Stomach smooth muscle (tissue), 2 donors: ENCODE measurements around the gene PCDHGA8.
"Not testable (repeated sequence)": the region's sequence is repeated elsewhere in the genome, so short reads cannot be mapped to it uniquely, and the experiment has no call there.

Source experiments
- H3K27ac ChIP-seq: one replicate; pipeline ENCODE4 v1.7.0; 2013; ENCODE audit warnings: mild to moderate bottlenecking, low read length, inconsistent platforms
- H3K27me3 ChIP-seq, 2 donors: one replicate each; pipeline ENCODE4 v1.7.0; 2013; ENCODE audit warnings: low read length in 2 of 2; ENCODE audit not compliant: insufficient read depth in 2 of 2, control insufficient read depth in 1 of 2
- H3K36me3 ChIP-seq, 2 donors: one replicate each; pipeline ENCODE4 v1.7.0; 2013; ENCODE audit warnings: low read length in 2 of 2; ENCODE audit not compliant: control insufficient read depth in 2 of 2, insufficient read depth in 2 of 2
- H3K4me1 ChIP-seq: one replicate; pipeline ENCODE4 v1.7.0; 2013; ENCODE audit warnings: low read length; ENCODE audit not compliant: control insufficient read depth, insufficient read depth
- H3K4me3 ChIP-seq, 2 donors: one replicate each; pipeline ENCODE4 v1.7.0; 2013; ENCODE audit warnings: low read length in 2 of 2
- H3K9ac ChIP-seq, 2 donors: one replicate each; pipeline ENCODE4 v1.7.0; 2013; ENCODE audit warnings: low read length in 2 of 2, mild to moderate bottlenecking in 1 of 2
- H3K9me3 ChIP-seq, 2 donors: one replicate each; pipeline ENCODE4 v1.7.0; 2013; ENCODE audit warnings: low read length in 2 of 2; ENCODE audit not compliant: control insufficient read depth in 2 of 2
- donor health status: healthy.
- donor health status: Pancreatic carcinoma.

Gene PCDHGA8

DNA sequence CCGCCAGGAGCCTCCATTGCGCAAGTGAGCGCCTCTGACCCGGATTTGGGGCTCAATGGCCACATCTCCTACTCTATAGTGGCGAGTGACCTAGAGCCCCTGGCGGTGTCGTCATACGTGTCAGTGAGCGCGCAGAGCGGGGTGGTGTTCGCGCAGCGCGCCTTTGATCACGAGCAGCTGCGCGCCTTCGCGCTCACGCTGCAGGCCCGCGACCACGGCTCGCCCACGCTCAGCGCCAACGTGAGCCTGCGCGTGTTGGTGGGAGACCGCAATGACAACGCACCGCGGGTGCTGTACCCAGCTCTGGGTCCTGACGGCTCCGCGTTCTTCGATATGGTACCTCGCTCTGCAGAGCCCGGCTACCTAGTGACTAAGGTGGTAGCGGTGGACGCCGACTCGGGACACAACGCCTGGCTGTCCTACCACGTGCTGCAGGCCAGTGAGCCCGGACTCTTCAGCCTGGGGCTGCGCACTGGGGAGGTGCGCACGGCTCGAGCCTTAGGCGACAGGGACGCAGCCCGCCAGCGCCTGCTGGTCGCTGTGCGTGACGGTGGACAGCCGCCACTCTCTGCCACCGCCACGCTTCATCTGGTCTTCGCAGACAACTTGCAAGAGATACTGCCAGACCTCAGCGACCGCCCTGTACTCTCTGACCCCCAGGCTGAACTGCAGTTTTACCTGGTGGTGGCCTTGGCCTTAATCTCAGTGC lies 17.3 kb downstream of the PCDHGA8 start:
- Histone ChIP-seq H3K9me3 (peaks cover 34 to 78% of the 10 kb centered on the region in 2 donors), H3K27ac (no peak overlapping the region), H3K4me1 (no peaks in the 10 kb centered on the region), H3K9ac (no peak overlapping the region), H3K4me3 (peak overlapping the region; percentile 29 to 35), H3K27me3 (no peaks in the 10 kb centered on the region), H3K36me3 (peaks cover 2 to 6% of the 10 kb centered on the region in 2 donors)

DNA sequence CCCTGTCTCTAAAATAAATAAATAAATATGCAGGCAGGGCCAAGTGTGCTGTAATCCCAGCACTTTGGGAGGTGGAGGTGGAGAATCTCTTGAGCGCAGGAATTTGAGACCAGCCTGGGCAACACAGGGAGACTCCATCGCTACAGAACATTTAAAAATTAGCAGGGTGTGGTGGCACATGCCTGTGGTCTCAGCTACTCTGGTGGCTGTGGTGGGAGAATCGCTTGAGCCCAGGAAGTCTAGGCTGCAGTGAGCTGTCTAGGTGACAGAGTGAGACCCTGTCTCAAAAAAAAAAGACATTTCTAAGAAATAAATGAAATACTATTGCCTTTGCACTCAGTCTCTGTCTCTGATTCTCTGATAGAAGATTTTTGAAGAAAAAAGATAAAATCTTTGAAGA lies 19.1 kb downstream of the PCDHGA8 start:
- H3K4me1 ChIP-seq, result no peaks in the 10 kb centered on the region
- H3K4me3 ChIP-seq, result peak overlapping the region; percentile 40 to 44
- H3K27ac ChIP-seq, result no peak overlapping the region
- peaks cover 2 to 6% of the 10 kb centered on the region in 2 donors for H3K36me3 ChIP-seq
- H3K9me3 ChIP-seq, result peaks cover 28 to 61% of the 10 kb centered on the region in 2 donors
- H3K9ac ChIP-seq, result no peak overlapping the region
- H3K27me3 ChIP-seq, result no peaks in the 10 kb centered on the region

DNA sequence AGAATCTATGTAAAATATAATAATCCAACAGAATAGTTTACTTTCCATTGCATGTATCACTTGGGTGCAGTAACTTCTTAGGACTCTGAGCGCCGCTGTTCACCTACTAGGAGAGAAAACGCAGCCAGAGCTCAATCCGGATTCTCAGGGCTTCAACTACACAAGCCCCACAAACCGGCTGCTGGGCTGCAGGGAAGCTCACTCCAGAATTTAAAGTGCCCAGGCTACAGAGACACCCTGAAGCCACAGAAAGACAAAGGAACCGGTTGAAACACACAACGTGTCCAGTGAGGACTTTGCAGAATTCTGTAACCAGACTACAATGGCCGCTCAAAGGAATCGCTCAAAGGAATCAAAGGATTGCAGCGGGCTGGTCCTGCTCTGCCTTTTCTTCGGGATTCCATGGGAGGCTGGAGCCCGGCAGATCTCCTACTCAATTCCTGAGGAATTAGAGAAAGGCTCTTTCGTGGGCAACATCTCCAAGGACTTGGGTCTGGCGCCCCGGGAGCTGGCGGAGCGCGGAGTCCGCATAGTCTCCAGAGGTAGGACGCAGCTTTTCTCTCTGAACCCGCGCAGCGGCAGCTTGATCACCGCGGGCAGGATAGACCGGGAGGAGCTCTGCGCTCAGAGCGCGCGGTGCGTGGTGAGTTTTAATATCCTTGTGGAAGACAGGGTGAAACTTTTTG lies 20.6 kb downstream of the PCDHGA8 start, which contains the start of gene PCDHGA10:
TSS of gene PCDHGA10 (plus strand) at position 134 of the 686 bp plus-strand sequence. CDS start at position 323, 189 bp downstream.
- Histone ChIP-seq H3K27me3 (no peaks in the 10 kb centered on the region), H3K9me3 (peaks cover 28 to 58% of the 10 kb centered on the region in 2 donors), H3K27ac (no peak within 1 kb of the TSS), H3K9ac (no peak within 1 kb of the TSS), H3K36me3 (peaks cover 2 to 6% of the 10 kb centered on the region in 2 donors), H3K4me3 (peak within 1 kb of the TSS; percentile 44 to 47), H3K4me1 (no peaks in the 10 kb centered on the region)

DNA sequence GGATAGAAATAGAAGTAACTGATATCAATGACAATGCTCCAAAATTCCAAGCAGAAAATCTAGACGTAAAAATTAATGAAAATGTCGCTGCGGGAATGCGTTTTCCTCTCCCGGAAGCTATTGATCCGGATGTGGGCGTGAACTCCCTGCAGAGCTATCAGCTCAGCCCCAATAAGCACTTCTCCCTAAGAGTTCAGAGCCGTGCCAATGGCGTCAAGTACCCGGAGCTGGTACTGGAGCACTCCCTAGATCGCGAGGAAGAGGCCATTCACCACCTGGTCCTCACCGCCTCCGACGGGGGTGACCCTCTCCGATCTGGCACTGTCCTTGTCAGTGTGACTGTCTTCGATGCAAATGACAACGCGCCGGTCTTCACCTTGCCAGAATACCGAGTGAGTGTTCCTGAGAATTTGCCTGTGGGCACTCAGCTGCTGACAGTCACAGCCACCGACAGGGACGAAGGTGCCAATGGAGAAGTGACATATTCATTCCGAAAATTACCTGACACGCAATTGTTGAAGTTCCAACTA lies 21.2 kb downstream of the PCDHGA8 start:
- Histone ChIP-seq H3K27ac (no peak overlapping the region), H3K9me3 (peaks cover 32 to 58% of the 10 kb centered on the region in 2 donors), H3K9ac (no peak overlapping the region), H3K4me3 (peak overlapping the region; percentile 18 to 47), H3K27me3 (no peaks in the 10 kb centered on the region), H3K36me3 (peaks cover 2 to 7% of the 10 kb centered on the region in 2 donors), H3K4me1 (no peaks in the 10 kb centered on the region)

- H3K27me3 ChIP-seq, H3K36me3 ChIP-seq, H3K9ac ChIP-seq, H3K4me1 ChIP-seq, H3K27ac ChIP-seq: not testable (repeated sequence)
- Histone ChIP-seq H3K9me3 (peaks cover 28 to 58% of the 10 kb centered on the region in 2 donors), H3K4me3 (peak overlapping the region in 1 of 2 donors; percentile 18)
These were observed 22.3 kb downstream of the PCDHGA8 start for GRCh38 chr5:141414548-141415274.

- H3K9me3 ChIP-seq, result peaks cover 33 to 57% of the 10 kb centered on the region in 2 donors
- not testable (repeated sequence) for H3K4me1 ChIP-seq, H3K9ac ChIP-seq, H3K27me3 ChIP-seq, H3K27ac ChIP-seq, H3K36me3 ChIP-seq
- H3K4me3 ChIP-seq, result peak overlapping the region in 1 of 2 donors; percentile 29
These were observed 22.8 kb downstream of the PCDHGA8 start for GRCh38 chr5:141415275-141415618.

DNA sequence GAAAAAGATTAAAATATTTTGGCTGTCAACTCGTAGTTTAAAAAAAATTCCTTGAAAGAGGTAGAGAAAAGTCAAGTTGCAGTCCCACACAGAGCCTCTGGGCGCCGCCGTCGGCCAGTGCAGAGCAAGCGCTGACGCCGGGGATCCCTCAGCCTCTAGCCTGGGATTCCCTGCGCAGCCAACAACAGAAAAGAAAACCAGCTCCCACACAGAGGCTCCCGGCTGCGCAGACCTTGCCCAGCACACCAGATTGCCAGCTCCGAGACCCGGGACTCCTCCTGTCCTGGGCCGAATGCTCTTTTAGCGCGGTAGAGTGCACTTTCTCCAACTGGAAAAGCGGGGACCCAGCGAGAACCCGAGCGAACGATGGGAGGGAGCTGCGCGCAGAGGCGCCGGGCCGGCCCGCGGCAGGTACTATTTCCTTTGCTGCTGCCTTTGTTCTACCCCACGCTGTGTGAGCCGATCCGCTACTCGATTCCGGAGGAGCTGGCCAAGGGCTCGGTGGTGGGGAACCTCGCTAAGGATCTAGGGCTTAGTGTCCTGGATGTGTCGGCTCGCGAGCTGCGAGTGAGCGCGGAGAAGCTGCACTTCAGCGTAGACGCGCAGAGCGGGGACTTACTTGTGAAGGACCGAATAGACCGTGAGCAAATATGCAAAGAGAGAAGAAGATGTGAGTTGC lies 25.2 kb downstream of the PCDHGA8 start, which contains the start of gene PCDHGB7:
TSS of gene PCDHGB7 (plus strand) at position 184 of the 679 bp plus-strand sequence. CDS start at position 367, 183 bp downstream.
- H3K9me3 ChIP-seq, result peaks cover 34 to 67% of the 10 kb centered on the region in 2 donors
- peak within 1 kb of the TSS; percentile 58 to 68 for H3K4me3 ChIP-seq
- not testable (repeated sequence) for H3K36me3 ChIP-seq, H3K27me3 ChIP-seq, H3K27ac ChIP-seq, H3K9ac ChIP-seq, H3K4me1 ChIP-seq

DNA sequence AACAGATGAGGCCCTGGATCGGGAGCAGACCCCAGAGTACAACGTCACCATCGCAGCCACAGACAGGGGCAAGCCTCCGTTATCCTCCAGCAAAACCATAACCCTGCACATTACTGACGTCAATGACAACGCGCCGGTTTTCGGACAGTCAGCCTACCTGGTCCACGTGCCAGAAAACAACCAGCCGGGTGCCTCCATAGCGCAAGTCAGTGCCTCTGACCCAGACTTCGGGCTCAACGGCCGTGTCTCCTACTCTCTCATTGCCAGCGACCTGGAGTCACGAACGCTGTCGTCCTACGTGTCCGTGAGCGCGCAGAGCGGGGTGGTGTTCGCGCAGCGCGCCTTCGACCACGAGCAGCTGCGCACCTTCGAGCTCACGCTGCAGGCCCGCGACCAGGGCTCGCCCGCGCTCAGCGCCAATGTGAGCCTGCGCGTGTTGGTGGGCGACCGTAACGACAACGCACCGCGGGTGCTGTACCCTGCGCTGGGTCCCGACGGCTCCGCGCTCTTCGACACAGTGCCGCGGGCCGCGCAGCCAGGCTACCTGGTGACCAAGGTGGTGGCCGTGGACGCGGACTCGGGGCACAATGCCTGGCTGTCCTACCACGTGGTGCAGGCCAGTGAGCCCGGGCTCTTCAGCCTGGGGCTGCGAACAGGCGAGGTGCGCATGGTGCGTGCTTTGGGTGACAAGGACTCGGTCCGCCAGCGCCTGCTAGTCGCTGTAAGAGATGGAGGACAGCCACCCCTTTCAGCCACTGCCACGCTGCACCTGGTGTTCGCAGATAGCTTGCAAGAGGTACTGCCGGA lies 26.8 kb downstream of the PCDHGA8 start:
- no peak overlapping the region for H3K9ac ChIP-seq
- H3K9me3 ChIP-seq, result peaks cover 27 to 66% of the 10 kb centered on the region in 2 donors
- H3K27ac ChIP-seq, result no peak overlapping the region
- H3K4me1 ChIP-seq, result peaks cover 3% of the 10 kb centered on the region
- peak overlapping the region; percentile 41 to 68 for H3K4me3 ChIP-seq
- no peaks in the 10 kb centered on the region for H3K27me3 ChIP-seq
- peaks cover 2 to 8% of the 10 kb centered on the region in 2 donors for H3K36me3 ChIP-seq

DNA sequence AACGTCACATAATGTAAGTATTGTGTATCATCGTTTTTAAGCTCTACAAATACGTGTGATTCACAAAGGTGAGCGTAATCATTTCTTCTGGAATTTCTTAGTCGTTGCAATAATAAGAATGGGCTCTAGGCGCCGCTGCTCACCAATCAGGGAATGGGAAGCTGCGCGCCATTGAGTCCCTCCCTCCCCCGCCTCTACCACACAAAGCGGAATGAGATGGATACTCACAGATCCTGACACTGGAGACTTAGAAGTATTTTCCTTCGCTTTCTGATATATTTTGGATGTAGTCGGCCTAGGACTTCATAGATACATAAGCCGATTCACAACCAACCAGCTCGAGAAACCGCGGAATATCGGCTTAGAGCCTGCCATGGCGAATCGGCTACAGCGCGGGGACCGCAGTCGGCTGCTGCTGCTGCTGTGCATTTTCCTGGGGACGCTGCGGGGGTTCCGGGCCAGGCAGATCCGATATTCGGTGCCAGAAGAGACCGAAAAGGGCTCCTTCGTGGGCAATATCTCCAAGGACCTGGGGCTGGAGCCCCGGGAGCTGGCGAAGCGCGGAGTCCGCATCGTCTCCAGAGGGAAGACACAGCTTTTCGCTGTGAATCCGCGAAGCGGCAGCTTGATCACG lies 28.5 kb downstream of the PCDHGA8 start, which contains the start of gene PCDHGA11:
TSS of gene PCDHGA11 (plus strand) at position 197 of the 634 bp plus-strand sequence. CDS start at position 374, 177 bp downstream.
- Histone ChIP-seq H3K27ac (no peak within 1 kb of the TSS), H3K9me3 (peaks cover 34 to 73% of the 10 kb centered on the region in 2 donors), H3K9ac (no peak within 1 kb of the TSS), H3K36me3 (peaks cover 3 to 8% of the 10 kb centered on the region in 2 donors), H3K27me3 (no peaks in the 10 kb centered on the region), H3K4me3 (peak within 1 kb of the TSS; percentile 54 to 59), H3K4me1 (peaks cover 3% of the 10 kb centered on the region)
